GM21381 (cell line): ENCODE data around the gene DACT2.
"Not testable (repeated sequence)": the region's sequence is repeated elsewhere in the genome, so short reads cannot be mapped to it uniquely, and the experiment has no call there.

Experiments
- ATAC-seq: cut with Tn5 transposase; IDR thresholded peaks from one replicate; pipeline ENCODE4 v1.9.1; 2021; ENCODE audit warnings: mild to moderate bottlenecking, moderate library complexity; ENCODE audit not compliant: unreplicated experiment

DACT2 gene, protein sequence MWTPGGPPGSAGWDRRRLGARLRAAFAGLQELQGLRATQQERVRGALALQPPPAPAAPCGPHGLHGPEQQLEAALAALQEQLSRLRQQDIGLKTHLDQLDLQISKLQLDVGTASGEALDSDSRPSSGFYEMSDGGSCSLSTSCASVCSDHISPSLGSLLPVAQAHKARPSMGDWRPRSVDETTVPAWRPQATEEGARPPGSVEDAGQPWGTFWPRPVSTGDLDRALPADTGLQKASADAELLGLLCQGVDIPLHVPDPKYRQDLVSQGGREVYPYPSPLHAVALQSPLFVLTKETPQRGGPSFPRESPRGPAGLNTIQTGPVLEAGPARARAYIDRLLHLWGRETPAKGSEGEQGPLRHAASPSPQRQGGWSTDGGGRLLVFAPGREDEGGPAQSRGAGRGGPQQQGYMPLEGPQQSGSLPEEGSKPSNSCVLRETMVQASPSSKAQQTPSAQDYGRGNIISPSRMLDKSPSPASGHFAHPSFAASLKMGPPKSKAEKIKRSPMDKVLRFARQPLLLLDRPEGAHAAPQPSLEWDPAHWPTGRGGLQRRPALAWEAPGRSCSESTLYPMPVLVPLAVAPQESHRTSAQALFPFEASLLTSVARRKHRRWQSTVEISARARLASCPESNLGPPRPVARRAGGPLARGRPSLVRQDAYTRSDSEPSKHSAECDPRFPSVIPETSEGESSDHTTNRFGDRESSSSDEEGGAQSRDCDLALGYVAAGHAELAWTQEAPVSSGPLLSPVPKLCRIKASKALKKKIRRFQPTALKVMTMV

GRCh38 chr6:168319279-168320111, at the start of gene DACT2:
DACT2 (minus strand) TSS chr6:168319777; CDS start chr6:168319633, 144 bp downstream.
- no peak for ATAC-seq

GRCh38 chr6:168368936-168369335, 49.4 kb upstream of the DACT2 start:
- no peak for ATAC-seq

- no peak for ATAC-seq
Measured at GRCh38 chr6:168368066-168368820, 48.7 kb upstream of the DACT2 start.

- ATAC-seq = no peak
Measured at GRCh38 chr6:168367285-168367751, 47.7 kb upstream of the DACT2 start.

GRCh38 chr6:168366473-168366872, 46.9 kb upstream of the DACT2 start:
- no peak for ATAC-seq

GRCh38 chr6:168365422-168366165, 46.0 kb upstream of the DACT2 start:
- ATAC-seq = no peak

DNA sequence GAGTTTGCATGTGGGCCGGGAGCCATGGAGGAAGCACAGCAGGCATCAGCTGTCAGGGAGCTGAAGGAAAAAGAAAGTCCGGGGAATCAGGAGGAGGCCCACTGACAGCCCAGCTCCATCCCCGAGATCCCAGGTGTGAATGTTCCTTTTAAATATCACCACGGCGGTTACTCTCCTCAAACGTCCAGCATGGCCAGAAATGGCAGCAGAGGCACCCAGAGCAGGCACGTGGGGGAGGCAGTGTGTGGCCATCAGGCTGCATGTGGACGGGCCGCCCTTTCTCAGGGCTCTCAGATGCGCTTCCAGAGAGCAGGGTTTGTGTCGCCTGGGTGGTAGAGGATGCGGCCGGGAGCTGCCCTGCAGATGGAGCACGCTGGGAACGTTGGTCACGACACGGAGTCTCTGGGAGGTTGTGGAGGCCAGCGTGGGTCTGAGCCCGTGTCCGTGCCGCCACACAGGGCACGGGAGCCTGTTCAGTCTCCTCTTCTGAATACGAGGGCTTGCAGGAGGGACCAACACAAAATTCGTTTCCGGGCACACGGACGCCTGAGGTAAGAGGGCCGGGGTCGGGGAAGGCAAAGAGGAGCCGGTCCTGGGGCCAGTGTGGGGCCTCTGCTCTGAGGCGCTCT, 45.3 kb upstream of the DACT2 start:
- no peak for ATAC-seq

DNA sequence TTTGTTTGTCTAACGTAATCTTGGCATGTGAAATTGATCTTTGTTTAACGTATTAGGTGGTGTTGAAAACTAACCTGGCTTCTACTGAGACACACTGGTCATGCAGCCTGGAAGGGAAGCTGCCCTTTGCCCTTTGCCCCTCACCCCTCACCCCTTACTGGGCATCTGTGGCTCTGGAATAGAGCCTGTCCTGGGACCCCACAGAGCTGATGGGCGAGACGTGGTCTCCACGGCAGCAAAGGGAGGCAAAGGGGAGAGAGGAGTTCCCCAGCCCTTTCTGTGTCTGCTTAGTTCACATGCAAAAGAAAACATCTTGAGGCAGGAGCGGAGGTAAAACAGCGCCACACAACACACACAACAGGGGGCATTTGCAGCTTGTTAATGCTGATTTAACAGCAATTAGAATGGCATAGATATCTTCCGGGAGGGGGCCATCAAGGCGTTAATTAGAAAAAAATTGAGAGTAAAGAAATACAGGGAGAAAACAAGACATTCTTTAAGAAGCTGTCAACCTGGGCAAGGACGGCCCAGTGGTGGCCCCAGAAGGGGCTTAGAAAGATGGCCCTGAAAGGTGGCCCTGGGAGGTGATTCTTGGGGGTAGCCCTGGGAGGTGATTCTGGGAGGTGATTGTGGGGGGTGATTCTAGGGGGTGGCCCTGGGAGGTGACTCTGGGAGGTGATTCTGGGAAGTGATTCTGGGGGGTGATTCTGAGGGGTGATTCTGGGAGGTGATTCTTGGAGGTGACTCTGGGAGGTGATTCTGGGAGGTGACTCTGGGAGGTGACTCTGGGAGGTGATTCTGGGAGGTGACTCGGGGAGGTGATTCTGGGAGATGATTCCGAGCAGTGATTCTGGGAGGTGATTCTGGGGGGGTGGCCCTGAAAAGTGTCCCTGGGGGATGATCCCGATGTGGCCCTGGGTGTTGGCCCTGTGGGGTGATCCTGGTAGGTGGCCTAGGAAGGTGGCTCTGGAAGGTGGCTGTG, 44.5 kb upstream of the DACT2 start:
- no peak for ATAC-seq

DNA sequence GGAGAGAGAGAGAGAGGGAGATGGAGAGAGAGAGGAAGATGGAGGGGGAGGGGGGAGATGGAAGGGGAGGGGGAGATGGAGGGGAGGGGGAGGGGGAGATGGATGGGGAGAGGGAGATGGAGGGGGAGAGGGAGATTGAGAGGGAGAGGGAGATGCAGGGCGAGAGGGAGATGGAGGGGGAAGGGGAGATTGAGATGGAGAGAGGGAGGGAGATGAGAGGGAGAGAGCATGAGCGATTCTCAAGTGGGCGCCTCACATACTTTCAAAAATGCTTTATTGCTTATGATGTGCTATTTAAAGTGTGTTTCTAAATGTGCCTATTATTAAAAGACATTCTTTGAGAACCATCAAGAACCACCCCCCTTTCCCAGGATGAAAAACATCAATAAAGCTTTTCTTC, 43.7 kb upstream of the DACT2 start:
- ATAC-seq = no peak

DNA sequence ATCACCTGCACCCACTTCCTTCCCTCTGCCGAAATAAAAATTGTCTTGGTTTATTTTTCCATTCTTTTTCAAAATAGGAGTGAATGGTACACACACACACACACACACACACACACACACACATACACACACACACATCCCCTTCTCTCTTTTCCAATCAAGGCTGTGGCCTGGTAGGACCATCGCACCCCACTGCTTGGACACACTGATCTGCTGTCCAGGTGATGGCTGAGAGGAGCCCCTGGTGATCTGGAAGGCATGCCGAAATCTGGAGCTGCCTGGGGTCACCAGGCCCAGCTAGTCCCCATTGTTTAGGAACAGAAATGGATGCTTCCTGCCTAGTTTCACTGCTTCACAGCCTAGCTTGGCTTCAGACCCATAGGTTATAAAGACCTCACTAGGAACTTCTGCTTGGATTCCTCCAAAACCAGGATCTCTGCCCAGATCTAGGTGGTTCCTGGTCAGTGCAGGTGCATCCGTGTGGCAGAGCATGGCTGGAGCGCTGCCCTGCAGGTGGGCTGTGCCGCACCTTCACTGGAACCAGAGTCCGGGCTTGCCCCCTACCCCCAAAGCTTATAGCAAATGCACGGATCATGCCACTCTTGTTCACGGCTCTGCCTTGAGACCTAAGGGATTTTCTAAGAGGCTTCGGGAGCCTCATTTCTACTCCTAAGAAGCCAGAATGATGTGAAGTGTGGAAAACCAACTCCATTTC, 42.9 kb upstream of the DACT2 start:
- ATAC-seq = no peak

- no peak for ATAC-seq
Measured at GRCh38 chr6:168361766-168362165, 42.2 kb upstream of the DACT2 start.

DNA sequence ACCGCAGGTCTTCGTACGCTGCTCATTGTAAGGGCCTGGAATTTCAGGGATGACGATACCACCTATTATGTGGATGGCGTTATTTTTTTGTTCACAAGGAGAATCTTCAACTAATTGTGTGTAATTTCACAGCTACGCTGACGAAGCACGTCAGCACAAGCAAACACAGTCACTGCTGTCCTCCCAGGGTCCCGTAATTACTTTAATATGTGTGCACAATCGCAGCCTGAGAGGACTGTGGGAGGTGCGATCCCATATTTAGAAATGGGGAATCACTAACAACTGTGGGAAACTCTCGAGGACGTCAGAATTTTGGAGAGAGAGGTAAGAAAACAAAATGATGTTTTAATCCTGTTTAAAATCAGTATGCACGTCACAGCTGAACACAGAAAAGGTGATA, 40.2 kb upstream of the DACT2 start:
- ATAC-seq = no peak

- ATAC-seq = no peak
Measured at GRCh38 chr6:168358842-168359420, 39.4 kb upstream of the DACT2 start.

- not testable (repeated sequence) for ATAC-seq
Measured at GRCh38 chr6:168356872-168357271, 37.3 kb upstream of the DACT2 start.

- no peak for ATAC-seq
Measured at GRCh38 chr6:168355716-168356522, 36.3 kb upstream of the DACT2 start.

DNA sequence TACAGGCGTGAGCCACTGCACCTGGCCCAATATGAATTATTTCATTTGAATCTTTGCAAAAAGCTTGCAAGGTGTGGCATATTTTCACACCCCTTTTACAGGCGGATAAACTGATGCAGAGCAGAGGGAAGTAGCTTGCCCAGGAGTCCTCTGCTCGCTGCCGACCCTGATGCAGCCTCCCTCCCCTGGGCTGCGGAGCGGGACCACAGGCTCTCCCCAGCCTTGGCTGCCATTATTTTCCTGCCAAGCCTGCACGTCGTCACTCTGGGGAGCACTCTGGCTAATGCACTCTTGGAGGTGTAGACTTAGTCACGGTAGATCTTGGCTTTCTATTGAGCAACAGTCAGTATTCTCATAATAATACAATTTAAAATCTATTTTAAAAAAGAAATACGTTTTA, 34.8 kb upstream of the DACT2 start:
- no peak for ATAC-seq
